Measurements from ENCODE around the gene AQP2. TPM values are rescaled to one million over a fixed set of nuclear protein-coding genes. Genes with fewer than 3 reads are reported as not detected.

AQP2 gene
- total RNA-seq = not detected

GRCh38 chr12:49950273-49951251 lies at the start of gene AQP2:
Gene AQP2 (plus strand): TSS chr12:49950737. CDS start chr12:49950831, 94 bp downstream.
- Histone ChIP-seq H3K4me1 (ENCODE audit: insufficient read depth, low read length) (peaks cover 14% of the 10 kb centered on the region), H3K4me3 (ENCODE audit: low read length) (no peak within 1 kb of the TSS), H3K9me3 (ENCODE audit: low read depth, low read length) (no peaks in the 10 kb centered on the region), H3K27me3 (ENCODE audit: insufficient read depth, low read length) (peaks cover 23% of the 10 kb centered on the region)

- Histone ChIP-seq H3K9me3 (ENCODE audit: low read depth, low read length) (no peaks in the 10 kb centered on the region), H3K4me3 (ENCODE audit: low read length) (no peak overlapping the region)
These were observed 49.5 kb upstream of the AQP2 start for GRCh38 chr12:49901026-49901425.

GRCh38 chr12:49901986-49902385 lies 48.6 kb upstream of the AQP2 start:
- H3K27me3 ChIP-seq (ENCODE audit: insufficient read depth, low read length) = peaks cover 14% of the 10 kb centered on the region
- peaks cover 3% of the 10 kb centered on the region for H3K4me1 ChIP-seq (ENCODE audit: insufficient read depth, low read length)
- no peak overlapping the region for H3K4me3 ChIP-seq (ENCODE audit: low read length)
- H3K9me3 ChIP-seq (ENCODE audit: low read depth, low read length) = no peaks in the 10 kb centered on the region

More at GRCh38 chr12:49901026-49901425, 49.5 kb upstream of the AQP2 start:
- Histone ChIP-seq H3K27me3 (ENCODE audit: insufficient read depth, low read length) (peaks cover 14% of the 10 kb centered on the region), H3K4me1 (ENCODE audit: insufficient read depth, low read length) (peaks cover 3% of the 10 kb centered on the region)

GRCh38 chr12:49902399-49903350 lies 47.9 kb upstream of the AQP2 start:
- Histone ChIP-seq H3K4me3 (ENCODE audit: low read length) (no peak overlapping the region), H3K4me1 (ENCODE audit: insufficient read depth, low read length) (peaks cover 3% of the 10 kb centered on the region), H3K27me3 (ENCODE audit: insufficient read depth, low read length) (peaks cover 14% of the 10 kb centered on the region), H3K9me3 (ENCODE audit: low read depth, low read length) (no peaks in the 10 kb centered on the region)

GRCh38 chr12:49903351-49903699 lies 47.2 kb upstream of the AQP2 start:
- Histone ChIP-seq H3K27me3 (ENCODE audit: insufficient read depth, low read length) (peaks cover 14% of the 10 kb centered on the region), H3K4me3 (ENCODE audit: low read length) (no peak overlapping the region), H3K4me1 (ENCODE audit: insufficient read depth, low read length) (peaks cover 3% of the 10 kb centered on the region), H3K9me3 (ENCODE audit: low read depth, low read length) (no peaks in the 10 kb centered on the region)

- Histone ChIP-seq H3K4me3 (ENCODE audit: low read length) (no peak within 1 kb of the TSS), H3K4me1 (ENCODE audit: insufficient read depth, low read length) (peaks cover 3% of the 10 kb centered on the region), H3K27me3 (ENCODE audit: insufficient read depth, low read length) (peaks cover 14% of the 10 kb centered on the region), H3K9me3 (ENCODE audit: low read depth, low read length) (no peaks in the 10 kb centered on the region)
These were observed 46.7 kb upstream of the AQP2 start, which contains the start of gene FAIM2 for GRCh38 chr12:49903700-49904423. Gene FAIM2 (minus strand): TSS chr12:49903900. CDS start chr12:49903792, 108 bp downstream.

- H3K4me3 ChIP-seq (ENCODE audit: low read length) = no peak overlapping the region
- no peaks in the 10 kb centered on the region for H3K9me3 ChIP-seq (ENCODE audit: low read depth, low read length)
- H3K4me1 ChIP-seq (ENCODE audit: insufficient read depth, low read length) = peaks cover 3% of the 10 kb centered on the region
- H3K27me3 ChIP-seq (ENCODE audit: insufficient read depth, low read length) = peaks cover 14% of the 10 kb centered on the region
These were observed 45.9 kb upstream of the AQP2 start for GRCh38 chr12:49904601-49905000.

- Histone ChIP-seq H3K4me3 (ENCODE audit: low read length) (no peak overlapping the region), H3K27me3 (ENCODE audit: insufficient read depth, low read length) (peaks cover 14% of the 10 kb centered on the region), H3K9me3 (ENCODE audit: low read depth, low read length) (no peaks in the 10 kb centered on the region), H3K4me1 (ENCODE audit: insufficient read depth, low read length) (peaks cover 3% of the 10 kb centered on the region)
These were observed 44.7 kb upstream of the AQP2 start for GRCh38 chr12:49905718-49906314.

- peaks cover 14% of the 10 kb centered on the region for H3K27me3 ChIP-seq (ENCODE audit: insufficient read depth, low read length)
- peaks cover 3% of the 10 kb centered on the region for H3K4me1 ChIP-seq (ENCODE audit: insufficient read depth, low read length)
- H3K9me3 ChIP-seq (ENCODE audit: low read depth, low read length) = no peaks in the 10 kb centered on the region
- H3K4me3 ChIP-seq (ENCODE audit: low read length) = no peak overlapping the region
These were observed 43.2 kb upstream of the AQP2 start for GRCh38 chr12:49907352-49907751.

- Histone ChIP-seq H3K27me3 (ENCODE audit: insufficient read depth, low read length) (peaks cover 6% of the 10 kb centered on the region), H3K9me3 (ENCODE audit: low read depth, low read length) (no peaks in the 10 kb centered on the region), H3K4me3 (ENCODE audit: low read length) (no peak overlapping the region), H3K4me1 (ENCODE audit: insufficient read depth, low read length) (no peaks in the 10 kb centered on the region)
These were observed 41.2 kb upstream of the AQP2 start for GRCh38 chr12:49909356-49909755.

- H3K9me3 ChIP-seq (ENCODE audit: low read depth, low read length) = no peaks in the 10 kb centered on the region
- peaks cover 1% of the 10 kb centered on the region for H3K27me3 ChIP-seq (ENCODE audit: insufficient read depth, low read length)
- H3K4me1 ChIP-seq (ENCODE audit: insufficient read depth, low read length) = no peaks in the 10 kb centered on the region
- H3K4me3 ChIP-seq (ENCODE audit: low read length) = no peak overlapping the region
These were observed 40.7 kb upstream of the AQP2 start for GRCh38 chr12:49909826-49910225.

GRCh38 chr12:49910331-49911212 lies 40.0 kb upstream of the AQP2 start:
- no peaks in the 10 kb centered on the region for H3K27me3 ChIP-seq (ENCODE audit: insufficient read depth, low read length)
- no peaks in the 10 kb centered on the region for H3K4me1 ChIP-seq (ENCODE audit: insufficient read depth, low read length)
- no peaks in the 10 kb centered on the region for H3K9me3 ChIP-seq (ENCODE audit: low read depth, low read length)
- no peak overlapping the region for H3K4me3 ChIP-seq (ENCODE audit: low read length)

GRCh38 chr12:49911213-49911605 lies 39.3 kb upstream of the AQP2 start:
- H3K4me1 ChIP-seq (ENCODE audit: insufficient read depth, low read length) = no peaks in the 10 kb centered on the region
- H3K27me3 ChIP-seq (ENCODE audit: insufficient read depth, low read length) = no peaks in the 10 kb centered on the region
- no peaks in the 10 kb centered on the region for H3K9me3 ChIP-seq (ENCODE audit: low read depth, low read length)
- no peak overlapping the region for H3K4me3 ChIP-seq (ENCODE audit: low read length)
